Psoas muscle (tissue), 8 donors: ENCODE data around the gene MRPS35. TPM values are rescaled to one million over a fixed set of nuclear protein-coding genes. Genes with fewer than 3 reads are reported as not detected.
A peak's percentile ranks its signal among the peaks of the same experiment; 100 is the strongest.

Experiments used
- ATAC-seq, 4 donors: fragments of 200-7000 bp; cut with Tn5 transposase; one replicate each; pipeline ENCODE4 v1.9.1; 2020; ENCODE audit warnings: moderate library complexity in 3 of 4, mild to moderate bottlenecking in 2 of 4
- DNase-seq, 2 donors: peaks; one replicate each; pipeline ENCODE4 v3.0.0-alpha.2; 2020
- H3K27ac ChIP-seq: fragments of 200-600 bp; one replicate; pipeline ENCODE4 v1.8.0; 2022
- H3K27me3 ChIP-seq, 3 donors: fragments of 200-600 bp in 1 of 3; one replicate each; pipeline versions ENCODE4 v1.6.1 to v1.8.0; 2013 to 2022; ENCODE audit warnings: low read length in 2 of 3, mild to moderate bottlenecking in 2 of 3, moderate library complexity in 1 of 3; ENCODE audit not compliant: insufficient read depth in 3 of 3
- H3K36me3 ChIP-seq, 2 donors: fragments of 200-600 bp in 1 of 2; one replicate each; pipeline versions ENCODE4 v1.6.1 to v1.8.0; 2013 to 2022; ENCODE audit warnings: low read depth in 1 of 2, mild to moderate bottlenecking in 1 of 2, moderate library complexity in 1 of 2; ENCODE audit not compliant: insufficient read depth in 1 of 2
- H3K4me1 ChIP-seq: fragments of 200-600 bp; one replicate; pipeline ENCODE4 v1.8.0; 2022
- H3K4me3 ChIP-seq: fragments of 200-600 bp; one replicate; pipeline ENCODE4 v1.8.0; 2022; ENCODE audit warnings: mild to moderate bottlenecking
- H3K9me3 ChIP-seq: fragments of 200-600 bp; one replicate; pipeline ENCODE4 v1.8.0; 2022
- CTCF ChIP-seq: fragments of 200-600 bp; IDR thresholded peaks from one replicate; pipeline ENCODE4 v1.8.0; 2022; ENCODE audit warnings: antibody characterized with exemption
- WGBS, 3 donors: extraction: QIAGEN DNeasy Blood & Tissue Kit; methylation state at CpG; one replicate each; pipeline versions ENCODE4 v1.1.6 to v1.1.7; 2013; 5-methylcytosine and 5-hydroxymethylcytosine counted together
- intact Hi-C, 2 donors: fragments of 100-400 bp; cut with DNase I; formaldehyde crosslinking; loops; one replicate each; pipeline versions ENCODE4 v1.11.0 to v1.14.2; 2022
- polyA plus RNA-seq, 3 donors: library from polyadenylated mRNA; stranded (reverse); fragments of 200-250 nt; gene quantifications; one replicate each; pipeline ENCODE4 v1.2.3, GENCODE V29; 2013
- total RNA-seq, 4 donors: library from RNA; stranded (reverse); fragmentation: NEBNext Ultra II Directional in 2 of 4; extraction: Animal tissue kit (Norgen Biotek cat#: 25700) in 2 of 4; gene quantifications; one replicate each; pipeline versions ENCODE4 v1.2.1 to v1.2.4, GENCODE V29; 2021 to 2023
- donor health status: healthy with polysubstance abuse.
- donor health status: DM: no; HTN: no; CAD: no; lungs with moderate emphysema.
- donor health status: Bipolar disorder and iron deficiency.
- donor health status: healthy.
- donor health status: DM: yes; HTN: yes; CAD: no.
- donor health status: DM: no; HTN: no; CAD: no.
- donor health status: DM: no; HTN: no; CAD: no.
- donor health status: DM: yes; HTN: yes; CAD: no.

Gene MRPS35
- total and polyA plus RNA-seq, 7 donors: 48.8 to 129 (median 64.8) TPM

GRCh38 chr12:27779416-27779919 is 68.8 kb downstream of the MRPS35 start:
- Histone ChIP-seq H3K4me3 (peak overlapping the region; percentile 82), H3K4me1 (peaks cover 9% of the 10 kb centered on the region), H3K36me3 (no peaks in the 10 kb centered on the region), H3K27ac (peak overlapping the region; percentile 78), H3K9me3 (no peaks in the 10 kb centered on the region), H3K27me3 (no peaks in the 10 kb centered on the region)
- WGBS, 3 donors: 1 to 2% (median 2%) methylated on average over 32 to 36 of the region's 36 CpGs
- TF ChIP-seq CTCF: no peak
- ATAC-seq: no peak
- intact Hi-C loops: loop anchor here in 1 of 2 donors (5.0 kb wide), 1 partner anchor 67 kb away; the partner anchor contains the start of gene MRPS35
- DNase-seq: peak in 1 of 2 donors; percentile 13

- DNase-seq: peak; percentile 76 to 87
- intact Hi-C loops: loop anchor here in 1 of 2 donors (5.0 kb wide), 1 partner anchor 68 kb away; the partner anchor contains the start of gene MRPS35
- WGBS, 3 donors: 0 to 1% (median 0%) methylated on average over 28 to 88 of the region's 92 CpGs
Measured at GRCh38 chr12:27779920-27780611, 69.4 kb downstream of the MRPS35 start, which contains the start of the genes KLHL42 and MANSC4. Gene KLHL42, plus strand, starts transcription at chr12:27780233. Its CDS starts 98 bp downstream, at chr12:27780331. Gene MANSC4, minus strand, starts transcription at chr12:27780236. Its CDS starts 8,960 bp downstream, at chr12:27771276.

GRCh38 chr12:27780612-27781408 is 70.2 kb downstream of the MRPS35 start:
- no peaks in the 10 kb centered on the region for H3K9me3 ChIP-seq
- peak overlapping the region; percentile 78 for H3K27ac ChIP-seq
- ATAC-seq (peak; percentile 4 to 18 (median 18)), DNase-seq (peak in 1 of 2 donors; percentile 24)
- peaks cover 9% of the 10 kb centered on the region for H3K4me1 ChIP-seq
- no peaks in the 10 kb centered on the region for H3K27me3 ChIP-seq
- intact Hi-C loops: no loop called here
- H3K4me3 ChIP-seq: peak overlapping the region; percentile 82
- TF ChIP-seq CTCF: no peak
- WGBS, 3 donors: 6 to 10% (median 10%) methylated on average over 25 to 27 of the region's 27 CpGs
- no peaks in the 10 kb centered on the region for H3K36me3 ChIP-seq

More at GRCh38 chr12:27779920-27780611, 69.4 kb downstream of the MRPS35 start, which contains the start of the genes KLHL42 and MANSC4:
- Histone ChIP-seq H3K4me1 (peaks cover 9% of the 10 kb centered on the region), H3K4me3 (peak within 1 kb of the TSS; percentile 82), H3K9me3 (no peaks in the 10 kb centered on the region), H3K27ac (peak within 1 kb of the TSS; percentile 78), H3K27me3 (no peaks in the 10 kb centered on the region), H3K36me3 (no peaks in the 10 kb centered on the region)
- peak; percentile 86 to 94 (median 91) for ATAC-seq
- no peak for TF ChIP-seq CTCF

- H3K36me3 ChIP-seq: no peaks in the 10 kb centered on the region
- no peaks in the 10 kb centered on the region for H3K9me3 ChIP-seq
- 65 to 73% (median 67%) methylated on average over 5 of the region's 5 CpGs for WGBS, 3 donors
- DNase-seq (no peak), ATAC-seq (no peak)
- H3K27ac ChIP-seq: no peak overlapping the region
- peak overlapping the region; percentile 82 for H3K4me3 ChIP-seq
- H3K4me1 ChIP-seq: peaks cover 9% of the 10 kb centered on the region
- no peak for TF ChIP-seq CTCF
- intact Hi-C loops: no loop called here
- H3K27me3 ChIP-seq: no peaks in the 10 kb centered on the region
Measured at GRCh38 chr12:27781680-27782079, 71.0 kb downstream of the MRPS35 start.
